Fibroblast of skin of back (primary cell): ENCODE results near the gene BSX. TPM values are rescaled to one million over a fixed set of nuclear protein-coding genes. Genes with fewer than 3 reads are reported as not detected.

Experiments
- DNase-seq: peaks from one replicate; pipeline ENCODE4 v3.0.0-alpha.2; 2013
- polyA plus RNA-seq, 2 experiments: library from polyadenylated mRNA; unstranded; fragments of 120-200 nt; gene quantifications; one replicate each; pipeline ENCODE4 v1.2.1, GENCODE V29; 2013; ENCODE audit not compliant: insufficient read length in 2 of 2

Gene BSX
- polyA plus RNA-seq (2013, experiment 1 of 2; ENCODE audit: insufficient read length): not detected
- not detected for polyA plus RNA-seq (2013, experiment 2 of 2; ENCODE audit: insufficient read length)

GRCh38 chr11:122981388-122982264, at the start of gene BSX:
BSX (minus strand) TSS chr11:122981834; CDS start chr11:122981671, 163 bp downstream.
- DNase-seq: peak; percentile 54

- no peak for DNase-seq
Observed at GRCh38 chr11:123030517-123030916, 48.9 kb upstream of the BSX start.

GRCh38 chr11:123020968-123021367, 39.3 kb upstream of the BSX start:
- peak; percentile 50 for DNase-seq

GRCh38 chr11:123018702-123019101, 37.1 kb upstream of the BSX start:
- DNase-seq: no peak

- DNase-seq: no peak
Observed at GRCh38 chr11:123011510-123011909, 29.9 kb upstream of the BSX start.

- no peak for DNase-seq
Observed at GRCh38 chr11:123006860-123007542, 25.4 kb upstream of the BSX start.

GRCh38 chr11:123000721-123001120, 19.1 kb upstream of the BSX start:
- DNase-seq: no peak

GRCh38 chr11:122998727-122999366, 17.2 kb upstream of the BSX start:
- DNase-seq: no peak

- DNase-seq: no peak
Observed at GRCh38 chr11:122995526-122995925, 13.9 kb upstream of the BSX start.

GRCh38 chr11:122984186-122985011, 2.8 kb upstream of the BSX start:
- DNase-seq: peak; percentile 13

- DNase-seq: no peak
Observed at GRCh38 chr11:122983438-122984185, 2.0 kb upstream of the BSX start.

- DNase-seq: no peak
Observed at GRCh38 chr11:122979815-122980595, 1.6 kb downstream of the BSX start.

- DNase-seq: no peak
Observed at GRCh38 chr11:122979103-122979814, 2.4 kb downstream of the BSX start.

- no peak for DNase-seq
Observed at GRCh38 chr11:122978299-122978620, 3.4 kb downstream of the BSX start.

GRCh38 chr11:122977470-122978298, 4.0 kb downstream of the BSX start:
- DNase-seq: no peak

- DNase-seq: peak; percentile 6
Observed at GRCh38 chr11:122976734-122977469, 4.7 kb downstream of the BSX start.

GRCh38 chr11:122976061-122976733, 5.4 kb downstream of the BSX start:
- no peak for DNase-seq

- DNase-seq: no peak
Observed at GRCh38 chr11:122963961-122964360, 17.7 kb downstream of the BSX start.
